OCI-LY3 (cell line): ENCODE results near the gene KCNK5.

ENCODE experiments used
- EZH2phosphoT487 ChIP-seq: fragments of 200-600 bp; shearing (Covaris generic); IDR thresholded peaks from 2 replicates; pipeline ENCODE4 v1.6.1; 2018; ENCODE audit warnings: antibody characterized with exemption, mixed run types, low read depth
- TF ChIP-seq, protein P1 (sequence below): fragments of 200-600, 300-600 bp; sonication (generic); IDR thresholded peaks from 2 replicates; pipeline ENCODE4 v1.5.1; 2014; ENCODE audit warnings: antibody characterized with exemption, low read length, low read depth

DNA sequence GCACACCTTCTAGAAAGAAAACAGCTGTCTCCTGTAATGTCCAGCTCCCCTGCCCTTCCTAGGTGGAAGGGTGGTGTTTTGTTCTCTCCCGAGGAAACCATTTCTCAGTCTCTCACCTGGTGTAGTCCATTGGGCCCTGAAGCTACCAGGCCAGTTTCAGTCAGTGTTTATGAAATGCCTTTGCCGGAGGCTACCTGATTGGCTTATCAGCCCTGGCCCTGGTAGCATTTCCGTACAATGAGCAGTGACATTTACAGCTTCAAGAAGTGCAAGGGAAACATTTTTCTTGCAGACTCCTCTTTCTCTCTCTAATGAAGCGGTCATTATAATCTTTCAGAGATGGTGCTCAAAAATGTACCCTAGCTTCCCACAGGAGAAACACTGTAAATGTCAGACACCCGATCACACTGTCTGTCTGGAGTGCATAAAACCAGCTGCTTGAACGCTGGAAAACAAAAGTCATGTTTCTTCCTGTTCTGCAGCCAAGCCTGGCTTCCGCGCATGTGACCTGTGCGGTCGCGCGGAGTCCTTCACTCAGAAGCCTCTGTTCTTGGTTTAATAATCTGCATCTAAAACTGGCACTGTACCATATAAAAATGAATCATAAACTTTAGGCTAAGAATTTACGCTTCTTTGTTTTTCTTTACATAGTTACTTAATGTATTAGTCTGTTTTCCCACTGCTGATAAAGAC lies 85.9 kb downstream of the KCNK5 start:
- TF ChIP-seq, protein P1, sequence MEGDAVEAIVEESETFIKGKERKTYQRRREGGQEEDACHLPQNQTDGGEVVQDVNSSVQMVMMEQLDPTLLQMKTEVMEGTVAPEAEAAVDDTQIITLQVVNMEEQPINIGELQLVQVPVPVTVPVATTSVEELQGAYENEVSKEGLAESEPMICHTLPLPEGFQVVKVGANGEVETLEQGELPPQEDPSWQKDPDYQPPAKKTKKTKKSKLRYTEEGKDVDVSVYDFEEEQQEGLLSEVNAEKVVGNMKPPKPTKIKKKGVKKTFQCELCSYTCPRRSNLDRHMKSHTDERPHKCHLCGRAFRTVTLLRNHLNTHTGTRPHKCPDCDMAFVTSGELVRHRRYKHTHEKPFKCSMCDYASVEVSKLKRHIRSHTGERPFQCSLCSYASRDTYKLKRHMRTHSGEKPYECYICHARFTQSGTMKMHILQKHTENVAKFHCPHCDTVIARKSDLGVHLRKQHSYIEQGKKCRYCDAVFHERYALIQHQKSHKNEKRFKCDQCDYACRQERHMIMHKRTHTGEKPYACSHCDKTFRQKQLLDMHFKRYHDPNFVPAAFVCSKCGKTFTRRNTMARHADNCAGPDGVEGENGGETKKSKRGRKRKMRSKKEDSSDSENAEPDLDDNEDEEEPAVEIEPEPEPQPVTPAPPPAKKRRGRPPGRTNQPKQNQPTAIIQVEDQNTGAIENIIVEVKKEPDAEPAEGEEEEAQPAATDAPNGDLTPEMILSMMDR, result no peak
- no peak for TF ChIP-seq EZH2phosphoT487
